Loucy (cell line): ENCODE data around the gene MAIP1.

Source experiments
- H2AFZ ChIP-seq: fragments of 200-600 bp; sonication (generic); 2 replicates; pipeline ENCODE4 v1.6.0; 2016; ENCODE audit warnings: antibody characterized with exemption, mild to moderate bottlenecking, low read length, moderate library complexity
- H3F3A ChIP-seq: fragments of 200-600 bp; 2 replicates; pipeline ENCODE4 v1.6.0; 2016; ENCODE audit warnings: antibody characterized with exemption, low read depth, mild to moderate bottlenecking
- H3K27me3 ChIP-seq: fragments of 200-600 bp; sonication (generic); 2 replicates; pipeline ENCODE4 v1.6.1; 2014; ENCODE audit warnings: low read length, mild to moderate bottlenecking; ENCODE audit not compliant: insufficient read depth, poor library complexity, severe bottlenecking
- H3K36me3 ChIP-seq: fragments of 200-600 bp; sonication (generic); 2 replicates; pipeline ENCODE4 v1.6.1; 2016; ENCODE audit warnings: low read length; ENCODE audit not compliant: insufficient read depth
- H3K4me1 ChIP-seq: fragments of 200-600 bp; sonication (generic); 2 replicates; pipeline ENCODE4 v1.5.1; 2014; ENCODE audit warnings: low read length, mild to moderate bottlenecking; ENCODE audit not compliant: insufficient read depth, poor library complexity, severe bottlenecking
- H3K4me2 ChIP-seq: fragments of 200-600 bp; sonication (generic); 2 replicates; pipeline ENCODE4 v1.6.0; 2014; ENCODE audit warnings: antibody characterized with exemption, low read length, low read depth, mild to moderate bottlenecking; ENCODE audit not compliant: poor library complexity, severe bottlenecking
- H3K4me3 ChIP-seq: fragments of 200-600 bp; sonication (generic); 2 replicates; pipeline ENCODE4 v1.5.1; 2014; ENCODE audit warnings: low read length, mild to moderate bottlenecking, mixed read lengths; ENCODE audit not compliant: poor library complexity, severe bottlenecking
- H3K79me2 ChIP-seq: fragments of 200-600 bp; sonication (generic); 2 replicates; pipeline ENCODE4 v1.6.1; 2014; ENCODE audit warnings: low read length; ENCODE audit not compliant: insufficient read depth
- H3K9ac ChIP-seq: fragments of 200-600 bp; sonication (generic); 2 replicates; pipeline ENCODE4 v1.6.0; 2014; ENCODE audit warnings: mild to moderate bottlenecking, low read depth, low read length, moderate library complexity; ENCODE audit not compliant: poor library complexity, severe bottlenecking
- H3K9me2 ChIP-seq: fragments of 200-600 bp; sonication (generic); replicated peaks from 2 replicates; pipeline ENCODE4 v1.6.1; 2016; ENCODE audit warnings: low read depth, low read length, mixed read lengths
- H3K9me3 ChIP-seq: fragments of 200-600 bp; sonication (generic); 2 replicates; pipeline ENCODE4 v1.6.1; 2014; ENCODE audit warnings: mild to moderate bottlenecking, antibody characterized with exemption, low read length, low read depth; ENCODE audit not compliant: insufficient read depth
- H4K20me1 ChIP-seq: fragments of 200-600 bp; sonication (generic); 2 replicates; pipeline ENCODE4 v1.6.0; 2014; ENCODE audit warnings: antibody characterized with exemption, low read length, mild to moderate bottlenecking; ENCODE audit not compliant: insufficient read depth, poor library complexity, severe bottlenecking
- CTCF ChIP-seq: fragments of 200-600 bp; sonication (generic); conservative IDR thresholded peaks from 2 replicates; pipeline ENCODE4 v1.5.1; 2014; ENCODE audit warnings: mild to moderate bottlenecking, antibody characterized with exemption, low read length
- EZH2phosphoT487 ChIP-seq: fragments of 200-600 bp; IDR thresholded peaks from 2 replicates; pipeline ENCODE4 v1.6.1; 2018; ENCODE audit warnings: antibody characterized with exemption, mild to moderate bottlenecking, moderate library complexity, borderline replicate concordance

Gene MAIP1

GRCh38 chr2:199955339-199956061, at the start of gene MAIP1, which contains the start of gene TYW5:
Gene MAIP1, plus strand, starts transcription at chr2:199955582. Its CDS starts 217 bp downstream, at chr2:199955799.
Gene TYW5, minus strand, starts transcription at chr2:199955491. Its CDS starts 21 bp downstream, at chr2:199955470.
- Histone ChIP-seq H2AFZ (peak within 1 kb of the TSS; percentile 94), H4K20me1 (peaks cover 17% of the 10 kb centered on the region), H3K4me3 (peak within 1 kb of the TSS; percentile 100), H3K9ac (peak within 1 kb of the TSS; percentile 86), H3K9me2 (no peaks in the 10 kb centered on the region), H3K27me3 (no peaks in the 10 kb centered on the region), H3K4me1 (peaks cover 27% of the 10 kb centered on the region), H3K36me3 (peaks cover 16% of the 10 kb centered on the region; the same call in 1 of the 2 replicates), H3K9me3 (no peaks in the 10 kb centered on the region), H3K4me2 (peak within 1 kb of the TSS; percentile 97), H3F3A (no peaks in the 10 kb centered on the region), H3K79me2 (peaks cover 81% of the 10 kb centered on the region)
- TF ChIP-seq EZH2phosphoT487 (no peak), CTCF (peak; percentile 28; the same call in 1 of the 2 replicates)

- no peaks in the 10 kb centered on the region for H3K9me3 ChIP-seq
- H3K4me2 ChIP-seq: no peak overlapping the region
Observed at GRCh38 chr2:199907008-199907714, 48.2 kb upstream of the MAIP1 start.

More at GRCh38 chr2:199907008-199907714, 48.2 kb upstream of the MAIP1 start:
- Histone ChIP-seq H2AFZ (no peak overlapping the region), H3K4me3 (no peak overlapping the region), H3K36me3 (no peaks in the 10 kb centered on the region), H3K27me3 (no peaks in the 10 kb centered on the region), H3K9me2 (no peaks in the 10 kb centered on the region), H3K9ac (no peak overlapping the region), H3K4me1 (no peaks in the 10 kb centered on the region), H4K20me1 (peaks cover 6% of the 10 kb centered on the region), H3F3A (no peaks in the 10 kb centered on the region), H3K79me2 (peaks cover 17% of the 10 kb centered on the region)
- TF ChIP-seq EZH2phosphoT487 (no peak), CTCF (no peak)
